HG03378 (cell line): ENCODE measurements around the gene ARHGEF11.

ENCODE experiments used
- ATAC-seq: cut with Tn5 transposase; IDR thresholded peaks from one replicate; pipeline ENCODE4 v1.9.1; 2021; ENCODE audit warnings: mild to moderate bottlenecking, moderate library complexity; ENCODE audit not compliant: unreplicated experiment

ARHGEF11 gene

DNA sequence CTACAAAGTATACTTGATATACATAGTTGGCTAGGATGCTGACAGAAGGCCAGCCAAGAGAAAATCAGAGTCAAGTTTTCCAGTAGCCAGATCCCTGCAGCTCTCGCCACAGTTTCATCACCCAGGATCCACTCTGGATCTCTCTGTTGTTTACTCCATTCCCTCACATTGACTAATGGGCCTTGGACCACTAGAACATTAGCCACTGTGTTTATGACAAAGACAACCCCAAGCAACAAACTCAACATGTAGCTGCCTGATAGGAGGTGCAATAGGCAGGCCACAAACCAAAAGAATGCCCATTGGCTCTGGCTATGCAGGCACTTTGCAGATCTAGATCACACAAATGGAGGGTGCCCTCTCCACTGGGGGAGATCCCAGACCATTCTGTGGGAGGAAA, 44.2 kb downstream of the ARHGEF11 start:
- ATAC-seq = no peak

DNA sequence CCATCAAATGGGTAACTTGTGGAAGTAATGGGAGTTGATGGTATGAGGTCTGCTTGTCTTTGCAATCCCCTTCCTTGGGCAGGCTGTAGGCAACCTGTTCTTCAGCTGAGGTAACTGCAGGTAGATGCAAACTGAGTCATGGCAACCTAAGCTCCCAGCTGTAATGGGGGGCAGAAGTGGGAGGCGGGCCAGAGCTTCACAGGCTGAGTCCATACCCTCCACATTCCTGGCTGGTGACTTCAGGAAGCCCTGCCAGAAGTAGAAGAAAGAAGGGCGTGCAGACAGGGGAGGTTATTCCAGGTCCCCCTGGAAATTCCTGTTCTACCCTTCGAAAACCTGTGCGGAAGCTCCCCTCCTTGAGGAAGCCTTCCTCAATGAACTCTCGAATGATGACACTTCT, 44.9 kb downstream of the ARHGEF11 start:
- no peak for ATAC-seq

DNA sequence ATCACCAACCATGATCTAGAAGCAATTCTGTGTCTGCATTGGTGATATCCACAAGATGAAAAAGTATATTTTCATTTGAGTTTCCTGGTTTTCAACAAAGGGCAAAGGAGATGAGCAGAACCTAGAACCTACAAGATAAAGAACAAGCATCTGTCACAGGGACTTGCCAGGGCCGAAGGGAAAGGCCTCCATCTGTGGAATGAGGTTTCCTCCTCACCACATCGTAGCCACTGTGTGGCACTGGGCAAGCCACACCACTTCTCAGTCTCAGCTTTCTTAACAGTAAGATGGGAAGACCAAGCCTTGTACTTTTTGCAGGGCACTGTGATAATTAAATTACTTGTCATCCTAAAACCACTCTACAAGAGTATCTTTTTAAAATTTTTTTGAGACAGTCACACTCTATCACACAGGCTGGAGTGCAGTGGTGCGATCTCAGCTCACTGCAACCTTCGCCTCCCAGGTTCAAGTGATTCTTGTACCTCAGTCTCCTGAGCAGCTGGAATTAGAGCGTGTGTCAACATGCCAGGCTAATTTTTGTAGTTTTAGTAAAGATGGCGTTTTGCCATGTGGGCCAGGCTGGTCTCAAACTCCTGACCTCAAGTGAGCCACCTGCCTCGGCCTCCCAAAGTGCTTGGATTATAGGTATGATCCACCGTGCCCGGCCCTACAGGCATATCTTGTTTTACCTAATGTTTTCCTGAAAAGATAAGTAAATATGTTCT, 45.8 kb downstream of the ARHGEF11 start:
- ATAC-seq = no peak

DNA sequence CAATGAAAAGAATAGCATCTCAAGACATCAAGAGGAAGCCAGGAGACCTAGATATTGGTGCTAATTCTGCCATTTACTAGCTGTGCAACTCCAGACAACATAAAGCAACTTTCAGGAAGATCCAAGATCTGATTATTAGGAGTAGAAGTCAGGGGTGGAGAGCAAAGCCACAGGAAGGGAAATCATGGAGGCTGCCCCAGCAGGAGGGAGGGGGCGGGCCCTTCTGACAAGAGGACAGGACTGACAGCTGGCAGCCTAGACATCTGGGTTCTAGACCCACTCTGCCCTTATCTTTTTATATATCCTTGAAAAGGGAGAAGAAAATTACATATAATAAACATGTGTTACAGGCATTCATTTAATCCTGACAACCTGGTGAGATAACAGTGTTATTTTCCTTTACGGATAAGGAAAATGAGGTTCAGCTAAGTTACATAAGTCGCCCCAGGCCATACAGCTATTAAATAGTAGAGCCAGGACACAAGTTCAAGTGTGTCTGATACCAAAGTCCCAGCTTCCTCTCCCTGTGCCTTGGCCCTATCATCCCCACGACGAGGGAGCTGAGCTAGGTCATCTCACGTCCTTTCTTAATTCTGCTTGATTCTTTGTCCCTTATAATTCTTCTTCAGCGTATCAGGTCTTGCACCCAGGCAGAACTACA, 46.6 kb downstream of the ARHGEF11 start:
- ATAC-seq = no peak

DNA sequence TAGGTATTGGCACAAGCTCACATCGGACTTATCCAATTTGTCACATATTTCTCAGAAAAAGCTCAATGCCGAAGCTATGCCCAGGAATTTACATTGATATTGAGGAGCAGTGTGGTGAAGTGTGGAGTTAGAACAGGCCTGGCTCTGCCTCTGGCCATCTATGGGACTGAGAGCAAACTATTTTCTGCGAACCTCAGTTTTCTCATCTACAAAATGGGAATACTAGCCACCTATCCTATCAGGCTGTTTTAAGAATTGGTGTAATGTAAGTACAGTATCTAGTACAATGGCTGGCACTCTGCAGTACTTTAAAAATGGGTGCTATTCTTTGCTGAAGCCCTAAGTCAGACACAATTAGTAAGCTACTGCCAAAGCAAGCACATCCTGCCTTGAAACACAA, 47.2 kb downstream of the ARHGEF11 start:
- ATAC-seq = no peak

DNA sequence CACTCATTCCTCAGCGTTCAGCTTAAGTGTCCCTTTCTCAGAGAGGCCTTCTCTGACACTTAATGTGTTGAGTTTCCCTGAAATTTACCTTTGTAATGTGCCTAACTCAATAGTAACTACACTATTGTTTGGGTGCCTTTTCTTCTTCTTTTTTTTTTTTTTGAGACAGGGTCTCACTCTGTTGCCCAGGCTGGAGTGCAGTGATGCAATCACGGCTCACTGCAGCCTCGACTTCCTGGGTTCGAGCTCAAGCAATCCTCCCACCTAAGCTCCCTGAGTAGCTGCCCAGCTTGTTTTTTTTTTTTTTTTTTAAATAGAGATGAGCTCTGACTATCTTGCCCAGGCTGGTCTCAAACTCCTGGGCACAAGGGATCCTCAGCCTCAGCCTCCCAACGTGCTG, 50.1 kb downstream of the ARHGEF11 start:
- no peak for ATAC-seq

DNA sequence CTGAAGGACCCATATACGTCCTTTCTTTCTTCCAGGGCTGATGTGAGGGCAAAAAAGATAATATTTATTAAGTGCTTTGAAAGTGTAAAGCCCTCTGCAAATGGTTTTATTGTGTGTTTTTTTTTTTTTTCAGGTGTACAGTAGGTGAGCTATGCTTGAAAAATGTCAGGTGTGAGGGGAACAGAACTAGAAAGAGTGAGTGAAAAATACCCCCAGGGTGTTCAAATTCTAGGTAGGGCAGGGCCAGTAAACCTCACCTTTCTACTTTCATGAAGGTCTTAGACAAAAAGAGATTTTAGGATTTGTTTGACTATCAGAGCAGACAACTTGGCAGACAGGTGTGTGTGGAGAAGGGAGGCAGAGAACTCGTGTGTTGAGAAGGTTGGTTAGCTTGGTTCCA, 51.3 kb downstream of the ARHGEF11 start:
- no peak for ATAC-seq

DNA sequence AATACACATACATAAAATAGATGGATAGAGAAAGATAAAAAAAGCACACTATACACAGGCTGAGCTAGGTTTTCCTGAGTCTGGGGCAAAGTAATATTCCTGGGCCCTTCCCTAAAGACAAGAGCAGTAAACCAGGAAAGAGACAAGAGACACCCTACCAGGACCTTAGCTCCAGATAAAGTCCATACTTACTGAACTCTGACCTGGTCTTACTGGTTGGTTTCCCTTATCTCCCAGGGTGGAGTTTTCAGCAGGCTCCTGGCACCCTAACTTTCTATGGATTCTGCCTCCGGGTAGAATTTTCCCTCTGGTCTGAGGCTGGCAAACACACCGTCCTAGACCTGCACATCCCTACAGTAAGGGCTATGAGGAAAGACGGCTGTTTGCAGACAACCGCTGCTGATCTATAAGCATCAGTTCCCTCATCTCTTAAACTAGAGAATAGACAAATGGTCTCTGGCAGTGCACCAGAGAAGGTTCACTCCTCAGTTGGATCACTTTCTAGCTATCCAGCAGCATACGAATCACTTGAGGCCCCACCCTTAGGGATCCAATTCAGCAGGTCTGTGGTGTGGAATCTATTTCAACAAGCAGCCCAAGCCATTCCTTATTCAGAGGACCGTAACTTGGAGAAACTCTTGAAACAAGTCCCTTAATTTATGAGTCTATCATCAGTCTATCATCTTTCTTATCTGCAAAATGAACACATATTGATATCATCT, 52.0 kb downstream of the ARHGEF11 start:
- no peak for ATAC-seq

DNA sequence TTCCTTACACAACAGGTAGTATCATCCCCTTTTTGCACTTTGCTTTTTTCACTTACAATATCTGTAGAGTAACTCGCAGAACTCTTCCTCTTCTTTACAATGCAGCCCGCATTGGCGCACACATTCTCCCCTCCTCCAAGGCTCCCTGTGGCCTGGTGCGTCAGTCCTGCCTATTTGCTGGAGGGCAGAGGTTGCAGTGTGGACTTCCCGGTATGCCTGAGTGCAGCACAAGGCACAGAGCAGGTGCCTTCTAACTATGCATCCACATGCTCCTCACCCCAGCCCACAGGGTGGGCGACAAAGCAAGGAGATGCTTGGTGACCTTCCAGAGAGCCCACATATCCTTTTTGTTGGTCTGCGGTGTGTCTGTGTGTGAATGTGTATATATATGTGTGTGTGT, 53.3 kb downstream of the ARHGEF11 start:
- ATAC-seq = no peak

DNA sequence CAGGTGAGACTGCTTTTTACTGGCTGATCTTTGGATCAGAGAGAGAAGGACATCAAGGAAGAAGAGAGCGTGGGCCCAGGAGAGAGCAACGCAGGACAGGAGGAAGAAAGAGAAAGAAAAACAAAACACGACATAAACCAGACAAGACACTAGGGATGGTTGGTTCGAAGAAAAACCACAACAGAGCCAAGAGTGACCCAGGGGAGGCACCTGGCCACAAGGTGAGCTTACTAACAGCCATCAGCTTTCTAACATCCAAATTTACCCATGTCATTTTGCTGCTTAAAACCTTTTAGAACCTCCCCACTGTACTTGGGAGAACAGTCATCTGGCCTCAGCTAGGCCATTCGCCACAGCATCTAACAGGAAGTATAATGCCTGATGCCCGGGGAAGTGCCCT, 57.8 kb downstream of the ARHGEF11 start:
- ATAC-seq = no peak

DNA sequence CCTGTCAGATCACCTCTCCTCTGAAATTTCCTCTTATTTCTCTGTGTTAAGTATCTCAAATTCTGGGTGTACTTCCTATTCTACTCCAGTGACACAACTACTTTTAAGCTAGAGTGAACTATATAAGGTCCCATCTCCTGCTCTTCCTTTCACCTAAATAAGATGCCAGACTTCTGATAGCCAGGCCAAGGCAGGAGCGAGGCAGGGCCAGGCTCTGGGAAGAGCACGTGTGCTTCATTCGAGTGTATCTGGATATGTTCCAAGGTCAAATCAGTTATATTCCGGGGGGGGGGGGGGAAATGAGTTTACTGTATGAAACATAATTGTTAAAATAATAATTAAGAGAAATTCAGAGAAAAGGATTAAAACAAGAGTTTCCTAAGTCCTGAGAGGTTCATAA, 65.0 kb downstream of the ARHGEF11 start:
- no peak for ATAC-seq

DNA sequence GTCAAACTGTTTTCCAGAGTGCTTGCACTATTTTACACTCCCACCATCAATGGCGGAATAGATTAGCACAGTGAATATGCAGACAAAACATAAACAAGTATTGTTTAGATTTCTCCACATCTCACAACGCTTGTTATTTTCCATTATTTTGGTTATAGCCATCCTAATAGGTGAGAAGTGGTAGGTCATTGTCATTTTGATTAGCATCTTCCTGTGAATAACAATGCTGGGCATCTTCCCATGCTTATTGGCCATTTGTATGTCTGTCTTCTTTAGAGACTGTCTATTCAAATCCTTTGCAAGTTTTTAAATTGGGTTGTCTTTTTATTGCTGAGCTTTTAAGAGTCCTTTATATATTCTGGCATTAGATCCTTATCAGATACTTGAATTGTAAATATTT, 70.5 kb downstream of the ARHGEF11 start:
- no peak for ATAC-seq

DNA sequence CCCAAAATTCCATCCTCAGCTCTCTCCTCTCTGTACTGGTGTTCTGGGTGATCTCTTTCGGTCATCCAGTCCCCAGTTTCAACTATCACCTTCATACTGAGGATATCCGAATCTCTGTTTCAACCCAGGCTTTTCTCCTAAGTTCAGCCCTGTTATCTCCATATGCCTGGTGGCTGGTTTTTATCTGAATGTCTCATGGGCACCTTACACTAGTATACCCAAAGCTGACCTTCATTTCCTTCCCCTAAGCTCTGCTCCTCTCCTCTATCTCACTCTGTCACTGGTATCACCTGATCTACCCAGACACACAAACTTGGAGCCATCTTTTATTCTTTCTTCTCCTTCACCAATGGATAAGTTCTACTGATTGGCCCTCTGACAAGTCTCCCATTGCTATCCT, 72.1 kb downstream of the ARHGEF11 start:
- ATAC-seq = no peak

DNA sequence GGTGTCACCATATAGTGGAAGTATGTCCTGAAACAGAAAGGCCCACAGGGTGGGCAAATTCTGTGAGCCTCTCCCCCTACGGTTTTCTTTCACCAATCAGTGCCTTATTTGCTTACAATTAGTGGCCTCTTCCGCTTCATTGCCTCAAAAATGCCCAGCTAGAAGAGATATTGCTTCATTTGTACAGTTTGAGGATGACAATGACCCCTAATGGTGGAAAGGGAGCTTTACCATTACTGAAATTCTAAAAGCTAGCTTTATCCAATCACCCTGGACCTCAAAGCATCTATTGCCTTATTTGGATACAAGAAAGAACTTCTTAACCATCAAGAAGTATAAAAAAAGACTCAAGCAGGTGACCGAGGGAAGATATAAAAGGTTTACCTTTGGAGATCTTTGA, 75.5 kb downstream of the ARHGEF11 start:
- ATAC-seq = no peak

DNA sequence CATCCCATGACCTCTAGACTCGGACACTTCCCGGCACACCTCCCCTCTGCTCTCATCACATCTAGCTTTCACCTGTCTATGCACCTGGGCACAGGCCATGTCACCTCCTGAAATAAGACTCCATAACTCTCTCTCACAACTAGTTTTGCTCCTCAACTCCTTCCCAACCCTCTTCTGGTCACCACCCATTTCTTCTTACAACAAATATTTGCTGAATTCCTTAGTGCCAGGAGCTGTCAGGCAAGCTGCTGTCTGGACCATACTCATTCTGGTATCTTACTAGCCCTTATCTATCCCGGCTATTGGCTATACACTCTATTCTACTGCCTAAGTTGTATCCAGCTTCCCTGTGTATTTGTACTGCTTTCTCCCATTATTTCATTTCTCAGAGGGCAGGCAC, 76.0 kb downstream of the ARHGEF11 start:
- no peak for ATAC-seq

DNA sequence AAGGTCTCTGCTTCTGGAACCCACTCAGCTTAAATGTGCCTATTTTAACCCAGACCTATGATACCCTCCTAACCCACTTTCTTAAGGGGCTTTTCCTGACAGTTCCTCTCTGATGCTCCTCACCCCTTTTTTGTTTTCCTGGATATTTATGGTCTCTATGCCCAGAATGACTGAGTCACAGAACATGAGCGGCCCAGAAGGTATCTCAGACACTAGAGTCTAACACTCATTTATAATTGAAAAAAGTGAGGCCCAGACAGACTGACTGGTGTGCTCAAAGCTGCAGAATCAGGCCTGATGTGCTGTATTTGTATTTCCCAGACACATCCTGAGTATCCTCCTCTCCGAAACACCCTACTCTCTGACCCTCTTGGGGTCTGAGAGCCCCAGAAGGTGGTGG, 81.1 kb downstream of the ARHGEF11 start:
- ATAC-seq = no peak

DNA sequence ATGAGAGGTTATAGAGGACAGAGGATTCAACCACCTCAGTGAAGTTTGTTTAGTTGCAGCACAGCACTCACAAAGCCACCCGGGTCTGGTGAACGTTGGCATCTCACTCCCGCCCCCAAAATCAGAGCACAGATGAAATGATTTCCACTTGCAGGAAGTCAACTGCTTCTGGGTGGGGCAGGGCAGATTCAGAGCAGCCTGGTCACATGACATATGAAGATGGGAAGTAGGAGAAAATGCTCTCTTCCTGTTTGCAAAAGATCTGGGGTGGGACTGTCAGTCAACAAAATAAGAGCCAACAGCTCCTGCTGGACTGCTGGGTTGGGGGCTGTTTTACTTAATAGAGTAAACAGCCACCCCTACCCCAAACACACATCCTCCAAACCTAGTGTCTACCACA, 81.9 kb downstream of the ARHGEF11 start:
- no peak for ATAC-seq

DNA sequence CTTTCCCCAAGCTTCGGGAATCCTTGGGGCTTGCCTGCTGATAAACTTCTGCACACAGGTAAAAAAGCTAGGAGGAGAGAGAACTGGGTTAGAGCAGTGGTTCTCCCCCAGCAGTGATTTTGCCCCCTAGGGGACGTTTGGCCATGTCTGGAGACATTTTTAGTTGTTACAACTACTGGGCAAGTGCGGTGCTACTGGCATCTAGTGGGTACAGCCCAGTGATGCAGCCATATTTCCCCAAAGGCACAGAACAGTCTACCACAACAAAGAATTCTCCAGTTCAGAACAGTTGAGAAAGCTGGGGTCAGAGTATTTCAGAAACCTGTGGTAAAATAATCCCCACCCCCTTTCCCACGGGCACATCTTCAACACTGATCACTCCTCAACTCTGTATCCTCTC, 83.8 kb downstream of the ARHGEF11 start:
- no peak for ATAC-seq

DNA sequence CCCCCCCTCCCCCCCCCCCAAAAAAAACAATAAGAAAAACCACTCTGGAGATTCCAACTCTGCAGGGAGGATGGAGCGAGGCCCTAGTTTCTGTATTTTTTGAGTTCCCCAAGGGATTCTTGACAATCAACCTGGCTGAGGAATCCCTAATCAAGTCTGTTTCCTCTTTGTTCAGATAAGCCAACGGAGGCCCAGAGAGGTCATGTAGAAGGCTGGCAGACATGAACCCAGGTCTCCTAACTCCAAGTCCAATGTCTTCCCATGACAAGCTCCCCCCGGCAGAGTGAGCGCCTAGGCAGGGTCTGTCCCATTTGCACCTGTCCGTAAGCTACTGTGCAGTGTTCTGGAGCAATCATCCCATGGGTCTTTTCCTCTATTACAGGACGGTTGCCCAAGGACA, 85.6 kb downstream of the ARHGEF11 start:
- no peak for ATAC-seq

DNA sequence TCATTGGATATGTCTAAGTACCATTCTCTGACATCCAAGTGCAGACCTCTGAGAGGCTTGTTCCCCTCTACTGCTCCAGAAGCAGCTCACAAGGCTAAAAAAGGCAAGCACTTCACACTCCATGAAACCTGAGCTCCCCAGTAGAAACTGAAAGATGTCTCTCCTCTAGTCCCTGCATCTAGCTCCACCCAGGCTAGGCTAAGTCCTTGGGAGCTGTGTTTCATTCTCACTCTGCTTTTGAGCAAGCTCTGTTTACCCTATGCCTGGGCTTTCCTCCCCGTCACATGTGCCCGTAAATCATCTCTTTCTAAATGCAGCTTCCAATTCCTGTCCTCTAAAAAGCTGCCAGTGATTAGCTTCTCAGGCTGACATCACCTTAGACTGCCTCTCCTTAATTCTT, 86.1 kb downstream of the ARHGEF11 start:
- ATAC-seq = no peak

DNA sequence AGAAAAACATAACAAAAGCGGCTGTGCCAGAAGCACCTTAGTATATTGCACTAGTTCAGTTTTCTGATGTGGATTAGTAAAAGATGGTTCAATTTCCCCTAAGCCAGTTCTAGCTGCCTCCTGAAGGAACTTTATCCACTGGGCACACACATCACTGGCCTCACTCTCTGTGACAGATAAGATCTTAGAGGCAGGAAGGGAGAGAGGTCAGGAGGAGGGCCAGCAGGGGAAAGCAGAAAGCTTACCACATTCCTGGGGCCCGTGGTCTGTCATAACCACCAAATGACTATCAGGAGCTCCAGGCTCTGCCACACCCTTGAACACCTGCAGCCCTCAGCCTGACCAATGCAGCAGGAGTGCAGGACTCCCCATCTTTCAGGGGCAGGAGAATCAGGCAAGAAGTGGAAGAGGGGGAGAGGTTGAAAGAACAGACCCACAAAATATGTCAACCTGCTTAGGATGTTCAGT, 87.3 kb downstream of the ARHGEF11 start:
- ATAC-seq = no peak

DNA sequence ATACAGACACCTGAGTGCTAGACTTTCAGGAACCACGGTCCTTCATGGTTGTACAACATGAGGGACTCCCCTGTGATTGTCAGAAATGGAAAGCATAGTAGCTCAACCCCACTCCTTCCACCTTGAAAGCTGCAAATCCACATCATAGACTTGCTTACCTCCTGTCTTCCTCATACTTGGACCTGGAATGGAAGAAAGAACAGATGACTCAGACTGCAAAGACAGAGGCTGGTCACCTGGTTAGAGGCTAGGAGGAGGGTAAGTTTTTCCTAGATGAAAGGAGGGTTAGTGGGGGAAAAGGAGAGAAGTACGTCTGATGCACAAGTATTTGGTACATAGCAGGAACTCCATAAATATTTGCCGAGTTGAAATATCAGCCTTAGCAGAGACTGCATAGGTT, 87.9 kb downstream of the ARHGEF11 start:
- ATAC-seq = no peak
